K562 (cell line): Measurements from ENCODE around the gene ELAC1.
"Not testable (repeated sequence)": the region's sequence is repeated elsewhere in the genome, so short reads cannot be mapped to it uniquely, and the experiment has no call there.

ENCODE experiments used
- FOSL1 ChIP-seq: fragments of 200-800 bp; sonication (Bioruptor generic); conservative IDR thresholded peaks from 2 replicates; pipeline ENCODE4 v1.6.1; 2016; ENCODE audit warnings: missing genetic modification characterization, missing compliant biosample characterization
- FOXP1 ChIP-seq: sonication (generic); formaldehyde crosslinking; IDR thresholded peaks from 2 replicates; pipeline ENCODE4 v1.8.0; 2022; ENCODE audit warnings: mild to moderate bottlenecking, missing genetic modification reagents
- GABPA ChIP-seq: fragments of 200-800 bp; sonication (Bioruptor generic); conservative IDR thresholded peaks from 2 replicates; pipeline ENCODE4 v1.6.1; 2016; ENCODE audit warnings: low read depth, missing genetic modification characterization, missing compliant biosample characterization
- POLR2AphosphoS5 ChIP-seq: IDR thresholded peaks from 2 replicates; pipeline ENCODE4 v1.6.1; 2011; ENCODE audit warnings: mild to moderate bottlenecking, low read depth, low read length, moderate library complexity; ENCODE audit not compliant: control insufficient read depth, insufficient read depth
- TF ChIP-seq, protein P1 (sequence below): sonication (generic); formaldehyde crosslinking; IDR thresholded peaks from 2 replicates; pipeline ENCODE4 v1.8.0; 2023; ENCODE audit warnings: mild to moderate bottlenecking, missing genetic modification reagents

DNA sequence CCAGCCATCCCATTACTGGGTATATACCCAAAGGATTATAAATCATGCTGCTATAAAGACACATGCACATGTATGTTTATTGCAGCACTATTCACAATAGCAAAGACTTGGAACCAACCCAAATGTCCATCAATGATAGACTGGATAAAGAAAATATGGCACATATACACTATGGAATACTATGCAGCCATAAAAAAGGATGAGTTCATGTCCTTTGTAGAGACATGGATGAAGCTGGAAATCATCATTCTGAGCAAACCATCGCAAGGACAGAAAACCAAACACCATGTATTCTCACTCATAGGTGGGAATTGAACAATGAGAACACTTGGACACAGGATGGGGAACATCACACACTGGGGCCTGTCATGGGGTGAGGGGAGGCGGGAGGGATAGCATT, 35.3 kb downstream of the ELAC1 start:
- TF ChIP-seq POLR2AphosphoS5; FOSL1 (tag); GABPA (tag); FOXP1: not testable (repeated sequence)
- TF ChIP-seq, protein P1, sequence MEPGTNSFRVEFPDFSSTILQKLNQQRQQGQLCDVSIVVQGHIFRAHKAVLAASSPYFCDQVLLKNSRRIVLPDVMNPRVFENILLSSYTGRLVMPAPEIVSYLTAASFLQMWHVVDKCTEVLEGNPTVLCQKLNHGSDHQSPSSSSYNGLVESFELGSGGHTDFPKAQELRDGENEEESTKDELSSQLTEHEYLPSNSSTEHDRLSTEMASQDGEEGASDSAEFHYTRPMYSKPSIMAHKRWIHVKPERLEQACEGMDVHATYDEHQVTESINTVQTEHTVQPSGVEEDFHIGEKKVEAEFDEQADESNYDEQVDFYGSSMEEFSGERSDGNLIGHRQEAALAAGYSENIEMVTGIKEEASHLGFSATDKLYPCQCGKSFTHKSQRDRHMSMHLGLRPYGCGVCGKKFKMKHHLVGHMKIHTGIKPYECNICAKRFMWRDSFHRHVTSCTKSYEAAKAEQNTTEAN, result not testable (repeated sequence)
